Muscle of arm (tissue), 12 donors: Measurements from ENCODE around the gene TTF2. TPM values are rescaled to one million over a fixed set of nuclear protein-coding genes. Genes with fewer than 3 reads are reported as not detected.
"Not testable (repeated sequence)": the region's sequence is repeated elsewhere in the genome, so short reads cannot be mapped to it uniquely, and the experiment has no call there.

Experiments
- DNase-seq: peaks from one replicate; pipeline ENCODE4 v3.0.0-alpha.2; 2013
- polyA plus RNA-seq, 12 donors: library from polyadenylated mRNA; unstranded; fragments of 120-200 nt; gene quantifications; one replicate each; pipeline ENCODE4 v1.2.1, GENCODE V29; 2013; ENCODE audit not compliant: insufficient read length in 12 of 12

TTF2 gene
- polyA plus RNA-seq, 12 donors = 8.8 to 23.4 (median 13.9) TPM; not detected in 1

GRCh38 chr1:117150316-117150715 is 90.2 kb downstream of the TTF2 start:
- no peak for DNase-seq

GRCh38 chr1:117151305-117151704 is 91.2 kb downstream of the TTF2 start:
- not testable (repeated sequence) for DNase-seq

Other genes starting within 250 kb of the TTF2 start
- gene PTGFRN, start 150.4 kb upstream of the TTF2 start, polyA plus RNA-seq = 100 to 1,000 TPM in 10 of 12 donors, 10 to 100 TPM in 1, not detected in 1; 69.8 to 166 (median 137) TPM
- 10 to 100 TPM in 1 of 12 donors, 1 to 10 TPM in 10, not detected in 1; 3.2 to 31.0 (median 5.0) TPM for gene CD101, start 58.6 kb upstream of the TTF2 start, polyA plus RNA-seq
- 100 to 1,000 TPM in 1 of 12 donors, 10 to 100 TPM in 11; 10.5 to 122 (median 18.4) TPM for gene TRIM45, start 61.4 kb downstream of the TTF2 start, polyA plus RNA-seq
- gene VTCN1, start 150.6 kb downstream of the TTF2 start, polyA plus RNA-seq = 1 to 10 TPM in 1 of 12 donors, under 1 TPM in 8, not detected in 3; 0.11 to 1.9 (median 0.23) TPM